ENCODE measurements around the gene CD52.
A peak's percentile ranks its signal among the peaks of the same experiment; 100 is the strongest.

CD52 gene

GRCh38 chr1:26321315-26322041 is 3.7 kb downstream of the CD52 start (continued):
- no peak for TF ChIP-seq ZNF518A (tag by site-specific recombination; conservative IDR thresholded peaks at IDR 0.05; ENCODE audit: low read depth)
- TF ChIP-seq ZBTB26 (tag by site-specific recombination; optimal IDR thresholded peaks at IDR 0.05): peak; percentile 23
- no peak for TF ChIP-seq ZNF629 (tag by site-specific recombination; IDR thresholded peaks at IDR 0.05)
- no peak for TF ChIP-seq ZNF24 (tag by site-specific recombination; IDR thresholded peaks at IDR 0.05)
- TF ChIP-seq KLF9 (tag by site-specific recombination; IDR thresholded peaks at IDR 0.05; ENCODE audit: low read depth): no peak
- peak; percentile 79; the same call in 1 of the 2 replicates for TF ChIP-seq ZBTB48 (tag by site-specific recombination; IDR thresholded peaks at IDR 0.05)
- no peak for TF ChIP-seq ZNF626 (tag by site-specific recombination; IDR thresholded peaks at IDR 0.05)
- TF ChIP-seq KLF8 (tag by site-specific recombination; IDR thresholded peaks at IDR 0.05): 0 out of 2 replicates have a peak, but pooled peaks have one; percentile 15
- 0 out of 2 replicates have a peak, but pooled peaks have one; percentile 45 for TF ChIP-seq ZNF2 (tag by site-specific recombination; IDR thresholded peaks at IDR 0.05)
- TF ChIP-seq ZBTB17 (tag by site-specific recombination; IDR thresholded peaks at IDR 0.05): no peak
- TF ChIP-seq ZNF571 (tag by site-specific recombination; IDR thresholded peaks at IDR 0.05): no peak
- no peak for TF ChIP-seq ZNF621 (tag by site-specific recombination; IDR thresholded peaks at IDR 0.05)
- TF ChIP-seq ZNF37A (tag by site-specific recombination; IDR thresholded peaks at IDR 0.05): no peak
- no peak for TF ChIP-seq BCL6B (tag by site-specific recombination; IDR thresholded peaks at IDR 0.05)
- no peak for TF ChIP-seq ZNF837 (tag by site-specific recombination; IDR thresholded peaks at IDR 0.05)
- no peak for TF ChIP-seq ZNF530 (tag by site-specific recombination; IDR thresholded peaks at IDR 0.05; ENCODE audit: low read depth)
- no peak for TF ChIP-seq ZNF423 (tag by site-specific recombination; IDR thresholded peaks at IDR 0.05)
- no peak for TF ChIP-seq HIC1 (tag by site-specific recombination; IDR thresholded peaks at IDR 0.05)
- no peak for TF ChIP-seq ZNF16 (tag by site-specific recombination; IDR thresholded peaks at IDR 0.05; ENCODE audit: low read depth)
- no peak for TF ChIP-seq ZNF777 (tag by site-specific recombination; IDR thresholded peaks at IDR 0.05; ENCODE audit: borderline replicate concordance)
- no peak for TF ChIP-seq ZNF416 (tag by site-specific recombination; IDR thresholded peaks at IDR 0.05)
- no peak for TF ChIP-seq ZEB2 (tag by site-specific recombination; IDR thresholded peaks at IDR 0.05)
- no peak for TF ChIP-seq ZNF341 (tag by site-specific recombination; IDR thresholded peaks at IDR 0.05; ENCODE audit: low read depth)
- no peak for TF ChIP-seq REST (tag by site-specific recombination; IDR thresholded peaks at IDR 0.05)
- TF ChIP-seq CTCF (tag by site-specific recombination; IDR thresholded peaks at IDR 0.05): peak; percentile 85

Data from HEK293 (cell line).